Body of pancreas (tissue), 4 donors: ENCODE results near the gene DMD.

Experiments used
- POLR2A ChIP-seq, 3 donors: fragments of 450-650 bp; IDR thresholded peaks; one replicate each; pipeline ENCODE4 v1.6.1; 2016; ENCODE audit warnings: antibody characterized with exemption in 3 of 3, mild to moderate bottlenecking in 2 of 3
- TF ChIP-seq, protein P1 (sequence below), 7 experiments: fragments of 450-650 bp in 4 of 7; fragments of 200-600 bp in 3 of 7; sonication (generic) in 3 of 7; IDR thresholded peaks; one replicate each; pipeline ENCODE4 v1.5.1; 2016 to 2019; ENCODE audit warnings: antibody characterized with exemption in 7 of 7

DNA sequence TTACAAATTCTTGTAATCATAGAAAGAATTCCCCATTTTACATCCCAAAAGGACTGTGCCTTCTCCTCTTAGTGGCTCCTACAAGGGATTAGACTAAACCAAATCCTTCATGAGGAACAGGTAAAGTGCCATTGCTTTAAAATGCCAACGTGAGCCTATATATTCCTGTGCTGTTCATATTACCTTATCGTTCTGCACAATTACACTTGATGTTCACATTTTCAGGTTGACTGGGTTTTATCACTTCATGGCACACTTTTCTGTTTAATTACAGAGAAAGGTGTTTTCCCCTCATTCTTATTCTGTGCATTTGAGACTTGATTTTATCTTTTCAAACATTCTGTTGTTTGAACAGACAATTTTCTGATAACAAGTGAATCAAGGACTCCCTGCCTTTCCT lies 1493.9 kb downstream of the DMD start:
- TF ChIP-seq POLR2A (IDR thresholded peaks at IDR 0.05): no peak
- TF ChIP-seq, protein P1, sequence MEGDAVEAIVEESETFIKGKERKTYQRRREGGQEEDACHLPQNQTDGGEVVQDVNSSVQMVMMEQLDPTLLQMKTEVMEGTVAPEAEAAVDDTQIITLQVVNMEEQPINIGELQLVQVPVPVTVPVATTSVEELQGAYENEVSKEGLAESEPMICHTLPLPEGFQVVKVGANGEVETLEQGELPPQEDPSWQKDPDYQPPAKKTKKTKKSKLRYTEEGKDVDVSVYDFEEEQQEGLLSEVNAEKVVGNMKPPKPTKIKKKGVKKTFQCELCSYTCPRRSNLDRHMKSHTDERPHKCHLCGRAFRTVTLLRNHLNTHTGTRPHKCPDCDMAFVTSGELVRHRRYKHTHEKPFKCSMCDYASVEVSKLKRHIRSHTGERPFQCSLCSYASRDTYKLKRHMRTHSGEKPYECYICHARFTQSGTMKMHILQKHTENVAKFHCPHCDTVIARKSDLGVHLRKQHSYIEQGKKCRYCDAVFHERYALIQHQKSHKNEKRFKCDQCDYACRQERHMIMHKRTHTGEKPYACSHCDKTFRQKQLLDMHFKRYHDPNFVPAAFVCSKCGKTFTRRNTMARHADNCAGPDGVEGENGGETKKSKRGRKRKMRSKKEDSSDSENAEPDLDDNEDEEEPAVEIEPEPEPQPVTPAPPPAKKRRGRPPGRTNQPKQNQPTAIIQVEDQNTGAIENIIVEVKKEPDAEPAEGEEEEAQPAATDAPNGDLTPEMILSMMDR (IDR thresholded peaks at IDR 0.05): no peak
